A673 (cell line): Measurements from ENCODE around the gene MYO7A. TPM values are rescaled to one million over a fixed set of nuclear protein-coding genes. Genes with fewer than 3 reads are reported as not detected.

ENCODE experiments used
- BruUV-seq: library from RNA; stranded (reverse); fragments of 400-500 nt; replicated peaks from 2 replicates; lab custom pipeline; 2021; lab: Mats Ljungman, UMichigan
- CTCF ChIA-PET: fragments of 300-600 bp; sonication (Branson Sonifier 250); formaldehyde crosslinking; loops from one replicate; lab custom pipeline; 2022; ENCODE audit warnings: antibody characterized with exemption; lab: Charles Lee
- POLR2A ChIA-PET: fragments of 300-600 bp; sonication (Branson Sonifier 250); formaldehyde crosslinking; loops from one replicate; lab custom pipeline; 2022; ENCODE audit warnings: antibody characterized with exemption; ENCODE audit not compliant: low non-redundant PET; lab: Charles Lee
- DNase-seq: peaks from one replicate; pipeline ENCODE4 v3.0.0-alpha.2; 2015; ENCODE audit warnings: low spot score
- H3K27ac ChIP-seq: fragments of 200-600 bp; sonication (generic); 2 replicates; pipeline ENCODE4 v1.5.1; 2016; ENCODE audit warnings: mixed run types, low read depth, mild to moderate bottlenecking, mixed read lengths, antibody characterized with exemption, low read length; ENCODE audit not compliant: poor library complexity, severe bottlenecking
- H3K27me3 ChIP-seq: fragments of 200-600 bp; sonication (generic); replicated peaks from 2 replicates; pipeline ENCODE4 v1.6.1; 2017; ENCODE audit warnings: mixed run types, low read depth, mild to moderate bottlenecking, mixed read lengths, antibody characterized with exemption, low read length; ENCODE audit not compliant: insufficient read depth, poor library complexity
- H3K36me3 ChIP-seq: fragments of 200-600 bp; sonication (generic); 2 replicates; pipeline ENCODE4 v1.6.1; 2016; ENCODE audit warnings: mixed run types, mild to moderate bottlenecking, mixed read lengths, antibody characterized with exemption, low read length; ENCODE audit not compliant: insufficient read depth, poor library complexity, severe bottlenecking
- H3K4me1 ChIP-seq: fragments of 200-600 bp; sonication (generic); 2 replicates; pipeline ENCODE4 v1.6.1; 2017; ENCODE audit warnings: mixed run types, mild to moderate bottlenecking, mixed read lengths, antibody characterized with exemption, low read length; ENCODE audit not compliant: insufficient read depth, poor library complexity, severe bottlenecking
- H3K4me3 ChIP-seq: fragments of 200-600 bp; sonication (generic); 2 replicates; pipeline ENCODE4 v1.5.1; 2016; ENCODE audit warnings: low read depth, mixed run types, mild to moderate bottlenecking, mixed read lengths, low read length; ENCODE audit not compliant: poor library complexity, severe bottlenecking
- H3K9me3 ChIP-seq: fragments of 200-600 bp; sonication (generic); 2 replicates; pipeline ENCODE4 v1.6.1; 2016; ENCODE audit warnings: mixed run types, low read depth, mild to moderate bottlenecking, mixed read lengths, antibody characterized with exemption, low read length; ENCODE audit not compliant: poor library complexity, severe bottlenecking
- EZH2 ChIP-seq: fragments of 200-600 bp; sonication (generic); IDR thresholded peaks from 2 replicates; pipeline ENCODE4 v1.6.1; 2017; ENCODE audit warnings: borderline replicate concordance, low read depth, mild to moderate bottlenecking, mixed read lengths, antibody characterized with exemption, low read length; ENCODE audit not compliant: poor library complexity, severe bottlenecking
- intact Hi-C: fragments of 100-400 bp; cut with micrococcal nuclease; formaldehyde crosslinking; loops from one replicate; pipeline ENCODE4 v1.10.0; 2022; ENCODE audit not compliant: unreplicated experiment
- total RNA-seq: library from RNA; stranded (reverse); gene quantifications from 2 replicates; pipeline ENCODE4 v1.2.3, GENCODE V29; 2021
- TF ChIP-seq, protein P1 (sequence below): fragments of 300-800, 200-600 bp; sonication (generic); conservative IDR thresholded peaks from 2 replicates; pipeline ENCODE4 v1.5.1; 2017; ENCODE audit warnings: low read depth, mild to moderate bottlenecking, antibody characterized with exemption, low read length, moderate library complexity, mixed read lengths

MYO7A gene
- total RNA-seq, 1 experiment from 2014 or later, result not detected

GRCh38 chr11:77213589-77214428, 85.8 kb downstream of the MYO7A start:
- POLR2A ChIA-PET, result no interaction called here
- Histone ChIP-seq H3K27me3 (peaks cover 7% of the 10 kb centered on the region), H3K4me1 (no peaks in the 10 kb centered on the region), H3K9me3 (no peaks in the 10 kb centered on the region), H3K4me3 (no peak overlapping the region), H3K27ac (no peak overlapping the region), H3K36me3 (no peaks in the 10 kb centered on the region)
- intact Hi-C loops, result no loop called here
- TF ChIP-seq, protein P1, sequence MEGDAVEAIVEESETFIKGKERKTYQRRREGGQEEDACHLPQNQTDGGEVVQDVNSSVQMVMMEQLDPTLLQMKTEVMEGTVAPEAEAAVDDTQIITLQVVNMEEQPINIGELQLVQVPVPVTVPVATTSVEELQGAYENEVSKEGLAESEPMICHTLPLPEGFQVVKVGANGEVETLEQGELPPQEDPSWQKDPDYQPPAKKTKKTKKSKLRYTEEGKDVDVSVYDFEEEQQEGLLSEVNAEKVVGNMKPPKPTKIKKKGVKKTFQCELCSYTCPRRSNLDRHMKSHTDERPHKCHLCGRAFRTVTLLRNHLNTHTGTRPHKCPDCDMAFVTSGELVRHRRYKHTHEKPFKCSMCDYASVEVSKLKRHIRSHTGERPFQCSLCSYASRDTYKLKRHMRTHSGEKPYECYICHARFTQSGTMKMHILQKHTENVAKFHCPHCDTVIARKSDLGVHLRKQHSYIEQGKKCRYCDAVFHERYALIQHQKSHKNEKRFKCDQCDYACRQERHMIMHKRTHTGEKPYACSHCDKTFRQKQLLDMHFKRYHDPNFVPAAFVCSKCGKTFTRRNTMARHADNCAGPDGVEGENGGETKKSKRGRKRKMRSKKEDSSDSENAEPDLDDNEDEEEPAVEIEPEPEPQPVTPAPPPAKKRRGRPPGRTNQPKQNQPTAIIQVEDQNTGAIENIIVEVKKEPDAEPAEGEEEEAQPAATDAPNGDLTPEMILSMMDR, result no peak
- TF ChIP-seq EZH2, result no peak
- no peak for DNase-seq
- BruUV-seq, result no TSS peak
- CTCF ChIA-PET, result no interaction called here

DNA sequence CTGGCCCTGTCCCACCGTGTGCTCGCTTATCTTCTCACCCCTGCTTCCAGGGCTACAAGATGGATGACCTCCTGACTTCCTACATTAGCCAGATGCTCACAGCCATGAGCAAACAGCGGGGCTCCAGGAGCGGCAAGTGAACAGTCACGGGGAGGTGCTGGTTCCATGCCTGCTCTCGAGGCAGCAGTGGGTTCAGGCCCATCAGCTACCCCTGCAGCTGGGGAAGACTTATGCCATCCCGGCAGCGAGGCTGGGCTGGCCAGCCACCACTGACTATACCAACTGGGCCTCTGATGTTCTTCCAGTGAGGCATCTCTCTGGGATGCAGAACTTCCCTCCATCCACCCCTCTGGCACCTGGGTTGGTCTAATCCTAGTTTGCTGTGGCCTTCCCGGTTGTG, 86.5 kb downstream of the MYO7A start:
- no TSS peak for BruUV-seq
- TF ChIP-seq, protein P1, result no peak
- no peak for TF ChIP-seq EZH2
- no peak for DNase-seq
- H3K4me3 ChIP-seq, result no peak overlapping the region
- H3K4me1 ChIP-seq, result no peaks in the 10 kb centered on the region
- POLR2A ChIA-PET, result no interaction called here
- H3K9me3 ChIP-seq, result no peaks in the 10 kb centered on the region
- intact Hi-C loops, result no loop called here
- H3K36me3 ChIP-seq, result no peaks in the 10 kb centered on the region
- no peak overlapping the region for H3K27ac ChIP-seq
- CTCF ChIA-PET, result no interaction called here
- peaks cover 7% of the 10 kb centered on the region for H3K27me3 ChIP-seq

GRCh38 chr11:77215106-77215505, 87.1 kb downstream of the MYO7A start:
- no peak for DNase-seq
- CTCF ChIA-PET, result no interaction called here
- no TSS peak for BruUV-seq

More at GRCh38 chr11:77215106-77215505, 87.1 kb downstream of the MYO7A start:
- H3K36me3 ChIP-seq, result no peaks in the 10 kb centered on the region
- H3K4me1 ChIP-seq, result no peaks in the 10 kb centered on the region
- H3K27me3 ChIP-seq, result peaks cover 7% of the 10 kb centered on the region
- POLR2A ChIA-PET, result no interaction called here
- no peaks in the 10 kb centered on the region for H3K9me3 ChIP-seq
- intact Hi-C loops, result no loop called here
- TF ChIP-seq, protein P1, result no peak
- no peak for TF ChIP-seq EZH2
- no peak overlapping the region for H3K27ac ChIP-seq
- H3K4me3 ChIP-seq, result no peak overlapping the region
